Right cardiac atrium (tissue), 5 donors: Measurements from ENCODE around the gene WDR18. TPM values are rescaled to one million over a fixed set of nuclear protein-coding genes. Genes with fewer than 3 reads are reported as not detected.

ENCODE experiments used
- ATAC-seq, 2 donors: fragments of 200-7000 bp; cut with Tn5 transposase; one replicate each; pipeline versions ENCODE4 v1.8.0 to v1.9.1; 2020; ENCODE audit warnings: moderate library complexity in 2 of 2, mild to moderate bottlenecking in 1 of 2
- DNase-seq, 3 donors: peaks; one replicate each; pipeline ENCODE4 v3.0.0-alpha.2; 2020
- H3K27ac ChIP-seq: one replicate; pipeline ENCODE4 v1.5.1; 2013; ENCODE audit warnings: mild to moderate bottlenecking, low read length, control low read depth, moderate library complexity
- H3K27me3 ChIP-seq: one replicate; pipeline ENCODE4 v1.6.1; 2013; ENCODE audit not compliant: control insufficient read depth, insufficient read depth
- H3K4me1 ChIP-seq: one replicate; pipeline ENCODE4 v1.6.1; 2013; ENCODE audit warnings: low read length; ENCODE audit not compliant: control insufficient read depth, insufficient read depth
- H3K4me3 ChIP-seq: one replicate; pipeline ENCODE4 v1.5.1; 2013; ENCODE audit warnings: low read length, control low read depth
- H3K9me3 ChIP-seq: one replicate; pipeline ENCODE4 v1.6.1; 2013; ENCODE audit warnings: low read length; ENCODE audit not compliant: control insufficient read depth
- WGBS: extraction: QIAGEN DNeasy Blood & Tissue Kit; methylation state at CpG from one replicate; pipeline ENCODE4 v1.1.7; 2013; 5-methylcytosine and 5-hydroxymethylcytosine counted together
- intact Hi-C, 4 donors: fragments of 100-400 bp; cut with DNase I; formaldehyde crosslinking; loops; one replicate each; pipeline versions ENCODE4 v1.11.0 to v1.14.0; 2022 to 2023
- polyA plus RNA-seq: library from polyadenylated mRNA; stranded (reverse); fragments of 200-250 nt; gene quantifications from one replicate; pipeline ENCODE4 v1.2.3, GENCODE V29; 2013
- total RNA-seq, 4 donors: library from RNA; stranded (reverse); fragmentation: NEBNext Ultra II Directional; extraction: Animal tissue kit (Norgen Biotek cat#: 25700); gene quantifications; one replicate each; pipeline ENCODE4 v1.2.1, GENCODE V29; 2021
- donor health status: healthy with polysubstance abuse.
- donor health status: DM: no; HTN: yes; CAD: no.
- donor health status: DM: no; HTN: no; CAD: no.
- donor health status: DM: no; HTN: yes; CAD: no; lungs with severe emphysema.
- donor health status: DM: yes; HTN: yes; CAD: no.

The WDR18 gene
- total and polyA plus RNA-seq, 5 donors, result 12.2 to 24.0 (median 18.2) TPM

DNA sequence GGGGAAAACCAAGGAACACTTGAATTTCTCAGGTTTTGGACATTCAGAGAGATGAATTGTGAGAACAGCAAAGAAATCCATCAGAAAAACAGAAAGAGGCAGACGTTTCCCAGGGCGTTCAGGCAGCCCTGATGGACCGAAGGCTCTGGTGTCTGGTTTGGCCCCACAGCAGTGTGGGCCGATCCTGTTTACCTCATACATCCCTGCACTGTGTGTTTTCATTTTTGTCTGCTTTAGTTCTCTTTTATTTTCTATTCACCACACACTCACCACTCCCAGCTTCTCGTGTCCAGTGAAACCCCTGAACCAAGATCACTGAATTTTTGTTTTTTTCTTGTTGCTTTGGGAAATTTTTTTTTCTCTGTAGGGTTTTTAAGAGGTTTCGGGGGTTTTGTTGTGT, 11.9 kb upstream of the WDR18 start:
- Histone ChIP-seq H3K27ac (no peak overlapping the region), H3K9me3 (peaks cover 3% of the 10 kb centered on the region), H3K27me3 (no peaks in the 10 kb centered on the region), H3K4me3 (no peak overlapping the region), H3K4me1 (no peaks in the 10 kb centered on the region)
- WGBS, result 94% methylated on average over 6 of the region's 6 CpGs
- intact Hi-C loops, result no loop called here
- ATAC-seq, result no peak
- DNase-seq, result no peak

- 77% methylated on average over 29 of the region's 29 CpGs for WGBS
- Histone ChIP-seq H3K9me3 (peaks cover 3% of the 10 kb centered on the region), H3K4me3 (no peak overlapping the region), H3K4me1 (no peaks in the 10 kb centered on the region), H3K27ac (no peak overlapping the region), H3K27me3 (no peaks in the 10 kb centered on the region)
- DNase-seq (peak in 1 of 3 donors; percentile 45), ATAC-seq (no peak)
- intact Hi-C loops, result no loop called here
Measured at GRCh38 chr19:973726-974563, 10.2 kb upstream of the WDR18 start.

- Histone ChIP-seq H3K9me3 (peaks cover 3% of the 10 kb centered on the region), H3K27ac (no peak overlapping the region), H3K27me3 (no peaks in the 10 kb centered on the region), H3K4me3 (no peak overlapping the region), H3K4me1 (no peaks in the 10 kb centered on the region)
- intact Hi-C loops, result no loop called here
- no peak for ATAC-seq
- WGBS, result 74% methylated on average over 37 of the region's 37 CpGs
- DNase-seq, result peak in 1 of 3 donors; percentile 46
Measured at GRCh38 chr19:974564-975257, 9.4 kb upstream of the WDR18 start.

DNA sequence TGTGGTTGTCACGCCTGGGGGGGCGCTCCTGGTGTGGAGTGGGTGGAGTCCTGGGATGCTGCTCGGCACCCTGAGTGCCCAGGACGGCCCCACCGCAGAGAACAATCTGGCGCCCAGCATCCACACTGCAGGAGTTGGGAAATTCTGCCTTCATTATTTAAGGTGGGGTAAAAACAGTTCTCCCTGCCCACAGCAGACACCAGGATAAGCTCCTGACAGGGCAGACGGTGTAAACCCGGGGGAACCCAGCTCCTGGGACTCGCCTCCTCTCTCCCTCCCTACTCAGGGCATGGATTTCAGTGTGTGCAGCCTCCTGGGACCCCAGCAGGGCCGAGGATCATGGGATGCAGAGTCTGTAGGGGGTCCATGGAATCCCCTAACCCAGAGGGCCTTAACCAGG, 7.7 kb upstream of the WDR18 start:
- intact Hi-C loops, result no loop called here
- WGBS, result 77% methylated on average over 10 of the region's 10 CpGs
- ATAC-seq (no peak), DNase-seq (peak in 1 of 3 donors; percentile 41)
- no peaks in the 10 kb centered on the region for H3K4me1 ChIP-seq
- H3K27me3 ChIP-seq, result no peaks in the 10 kb centered on the region
- H3K27ac ChIP-seq, result no peak overlapping the region
- H3K4me3 ChIP-seq, result no peak overlapping the region
- no peaks in the 10 kb centered on the region for H3K9me3 ChIP-seq

GRCh38 chr19:977058-977464, 7.1 kb upstream of the WDR18 start:
- peak in 1 of 2 donors; percentile 18 for ATAC-seq
- intact Hi-C loops, result no loop called here
- WGBS, result 83% methylated on average over 24 of the region's 24 CpGs

GRCh38 chr19:979318-979741, 4.8 kb upstream of the WDR18 start:
- Histone ChIP-seq H3K27me3 (no peaks in the 10 kb centered on the region), H3K9me3 (no peaks in the 10 kb centered on the region), H3K27ac (no peak overlapping the region), H3K4me1 (no peaks in the 10 kb centered on the region), H3K4me3 (no peak overlapping the region)
- DNase-seq, result no peak
- 65% methylated on average over 19 of the region's 19 CpGs for WGBS
- intact Hi-C loops, result no loop called here
- ATAC-seq, result no peak

More at GRCh38 chr19:977058-977464, 7.1 kb upstream of the WDR18 start:
- peak in 1 of 3 donors; percentile 37 for DNase-seq
- H3K27ac ChIP-seq, result no peak overlapping the region
- H3K9me3 ChIP-seq, result no peaks in the 10 kb centered on the region
- no peaks in the 10 kb centered on the region for H3K4me1 ChIP-seq
- no peak overlapping the region for H3K4me3 ChIP-seq
- no peaks in the 10 kb centered on the region for H3K27me3 ChIP-seq

DNA sequence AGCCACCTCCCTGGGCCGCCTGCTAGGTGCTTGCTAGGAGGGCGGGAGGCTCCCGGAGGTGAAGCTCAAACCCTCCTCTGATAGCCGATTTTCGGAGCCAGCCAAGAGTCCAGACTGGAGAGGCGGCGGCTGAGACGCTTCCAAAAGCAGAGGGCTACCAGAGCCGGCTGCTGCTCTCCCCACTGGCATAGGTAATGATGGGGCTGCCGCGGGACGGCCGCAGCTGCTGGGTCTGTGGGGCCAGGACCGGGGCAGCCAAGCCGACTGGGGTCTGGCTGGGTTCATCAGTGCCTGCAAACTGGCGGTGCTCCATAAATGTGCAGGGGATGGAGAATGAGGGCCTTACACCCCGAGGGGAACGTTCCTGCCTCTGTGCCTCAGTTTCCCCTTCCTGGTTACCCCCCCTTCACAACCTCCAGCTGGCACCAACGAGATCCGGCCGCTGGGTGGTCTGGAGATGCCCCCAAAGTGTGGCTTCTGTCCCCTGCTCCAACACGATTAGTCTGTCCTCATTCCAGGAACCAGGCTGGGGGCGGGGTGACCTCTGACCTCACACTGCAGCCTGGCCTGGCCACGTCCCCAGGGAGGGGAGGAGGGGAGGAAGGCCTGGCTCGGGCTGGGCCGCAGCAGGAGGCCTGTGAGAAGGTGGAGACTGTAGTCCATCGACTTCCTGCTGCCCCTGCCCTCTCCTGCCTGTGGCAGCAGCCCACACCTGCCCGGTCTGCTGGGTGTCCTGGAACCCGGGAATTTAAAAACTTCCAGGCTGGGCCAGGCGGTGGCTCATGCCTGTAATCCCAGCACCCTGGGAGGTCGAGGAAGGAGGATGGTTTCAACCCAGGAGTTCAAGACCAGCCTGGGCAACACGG, 3.8 kb upstream of the WDR18 start:
- peak in 1 of 3 donors; percentile 72 for DNase-seq
- WGBS, result 27% methylated on average over 32 of the region's 32 CpGs
- H3K9me3 ChIP-seq, result no peaks in the 10 kb centered on the region
- H3K4me3 ChIP-seq, result no peak overlapping the region
- no peaks in the 10 kb centered on the region for H3K4me1 ChIP-seq
- intact Hi-C loops, result loop anchor here in 2 of 4 donors (10.0 kb wide), 2 partner anchors 206 to 216 kb away; no protein-coding TSS in a partner anchor
- H3K27me3 ChIP-seq, result no peaks in the 10 kb centered on the region
- H3K27ac ChIP-seq, result no peak overlapping the region
- no peak for ATAC-seq

- Histone ChIP-seq H3K27me3 (no peaks in the 10 kb centered on the region), H3K4me3 (no peak overlapping the region), H3K9me3 (no peaks in the 10 kb centered on the region), H3K4me1 (no peaks in the 10 kb centered on the region), H3K27ac (no peak overlapping the region)
- DNase-seq (peak; percentile 64 to 90 (median 90)), ATAC-seq (peak; percentile 81 to 82)
- 1% methylated on average over 46 of the region's 46 CpGs for WGBS
- intact Hi-C loops, result loop anchor here (1.0 to 10.0 kb wide), 7 partner anchors 58 to 218 kb away; no protein-coding TSS in a partner anchor
Measured at GRCh38 chr19:982567-983170, 1.5 kb upstream of the WDR18 start.

DNA sequence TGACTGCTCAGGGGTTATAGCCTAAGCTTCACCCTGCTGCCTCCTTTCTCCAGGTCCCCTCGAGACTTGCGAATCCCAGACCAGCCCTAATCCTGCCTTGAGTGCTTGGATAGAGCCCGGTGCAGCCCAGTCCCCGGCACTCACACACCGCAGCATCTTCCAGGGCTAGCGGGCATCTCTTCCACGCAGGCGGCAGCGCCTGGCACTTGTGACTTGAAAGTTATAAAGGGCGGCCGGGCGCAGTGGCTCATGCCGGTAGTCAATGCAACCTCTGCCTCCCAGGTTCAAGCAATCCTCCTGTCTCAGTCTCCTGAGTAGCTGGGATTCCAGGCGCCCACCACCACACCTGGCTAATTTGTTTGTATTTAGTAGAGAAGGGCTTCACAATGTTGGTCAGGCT, 1.9 kb downstream of the WDR18 start:
- no peaks in the 10 kb centered on the region for H3K27me3 ChIP-seq
- intact Hi-C loops, result loop anchor here in 2 of 4 donors (10.0 kb wide), 2 partner anchors 211 to 221 kb away; no protein-coding TSS in a partner anchor
- ATAC-seq (no peak), DNase-seq (peak in 1 of 3 donors; percentile 38)
- H3K27ac ChIP-seq, result no peak overlapping the region
- H3K9me3 ChIP-seq, result no peaks in the 10 kb centered on the region
- no peak overlapping the region for H3K4me3 ChIP-seq
- WGBS, result 94% methylated on average over 14 of the region's 14 CpGs
- H3K4me1 ChIP-seq, result no peaks in the 10 kb centered on the region

GRCh38 chr19:988081-988480, 3.9 kb downstream of the WDR18 start:
- no peaks in the 10 kb centered on the region for H3K27me3 ChIP-seq
- ATAC-seq, result no peak
- no peak overlapping the region for H3K4me3 ChIP-seq
- H3K4me1 ChIP-seq, result no peaks in the 10 kb centered on the region
- 82% methylated on average over 14 of the region's 14 CpGs for WGBS
- intact Hi-C loops, result loop anchor here in 2 of 4 donors (10.0 kb wide), 2 partner anchors 213 to 223 kb away; no protein-coding TSS in a partner anchor
- peak in 1 of 3 donors; percentile 36 for DNase-seq
- no peaks in the 10 kb centered on the region for H3K9me3 ChIP-seq
- no peak overlapping the region for H3K27ac ChIP-seq
